SU-DHL-6 (cell line): ENCODE results near the gene STUB1.

Source experiments
- H2AFZ ChIP-seq: fragments of 200-600 bp; sonication (generic); 2 replicates; pipeline ENCODE4 v1.6.1; 2014; ENCODE audit warnings: low read depth, mild to moderate bottlenecking, moderate library complexity, mixed read lengths, antibody characterized with exemption, low read length; ENCODE audit not compliant: severe bottlenecking
- H3F3A ChIP-seq: fragments of 200-600 bp; shearing (Covaris generic); 2 replicates; pipeline ENCODE4 v1.6.0; 2016; ENCODE audit warnings: antibody characterized with exemption, mild to moderate bottlenecking; ENCODE audit not compliant: insufficient read depth
- H3K27ac ChIP-seq: fragments of 200-600 bp; sonication (generic); 2 replicates; pipeline ENCODE4 v1.5.1; 2016; ENCODE audit warnings: low read depth, mild to moderate bottlenecking, low read length, moderate library complexity, mixed read lengths
- H3K27me3 ChIP-seq: fragments of 200-600 bp; sonication (generic), shearing (Covaris generic); 2 replicates; pipeline ENCODE4 v1.6.0; 2014; ENCODE audit warnings: mild to moderate bottlenecking, low read length
- H3K36me3 ChIP-seq: fragments of 200-600 bp; sonication (generic); 2 replicates; pipeline ENCODE4 v1.6.1; 2014; ENCODE audit warnings: mild to moderate bottlenecking, low read length, mixed read lengths
- H3K4me2 ChIP-seq: fragments of 300-600, 200-600 bp; shearing (Covaris generic), sonication (generic); 2 replicates; pipeline ENCODE4 v1.6.0; 2014; ENCODE audit warnings: low read length, low read depth, mild to moderate bottlenecking; ENCODE audit not compliant: poor library complexity, severe bottlenecking
- H3K4me3 ChIP-seq: fragments of 200-600 bp; sonication (generic); 2 replicates; pipeline ENCODE4 v1.5.1; 2014; ENCODE audit warnings: antibody characterized with exemption, low read length, mild to moderate bottlenecking, mixed read lengths; ENCODE audit not compliant: insufficient read depth, poor library complexity, severe bottlenecking
- H3K79me2 ChIP-seq: fragments of 200-600 bp; sonication (generic); 2 replicates; pipeline ENCODE4 v1.6.1; 2014; ENCODE audit warnings: mild to moderate bottlenecking, low read length, moderate library complexity; ENCODE audit not compliant: insufficient read depth
- H3K9ac ChIP-seq: fragments of 200-600 bp; sonication (generic); 2 replicates; pipeline ENCODE4 v1.7.0; 2014; ENCODE audit warnings: mild to moderate bottlenecking, low read length
- H3K9me2 ChIP-seq: fragments of 200-600 bp; sonication (generic); replicated peaks from 2 replicates; pipeline ENCODE4 v1.6.1; 2014; ENCODE audit warnings: low read length; ENCODE audit not compliant: insufficient read depth
- H3K9me3 ChIP-seq: fragments of 200-600 bp; sonication (generic); 2 replicates; pipeline ENCODE4 v1.6.1; 2014; ENCODE audit warnings: low read length, mixed read lengths; ENCODE audit not compliant: insufficient read depth
- H4K20me1 ChIP-seq: fragments of 200-600 bp; sonication (generic); 2 replicates; pipeline ENCODE4 v1.6.1; 2014; ENCODE audit warnings: low read depth, mild to moderate bottlenecking, antibody characterized with exemption, low read length, moderate library complexity, mixed read lengths
- EZH2phosphoT487 ChIP-seq: fragments of 200-600 bp; sonication (generic), shearing (Covaris generic); conservative IDR thresholded peaks from 2 replicates; pipeline ENCODE4 v1.6.1; 2018; ENCODE audit warnings: mild to moderate bottlenecking, antibody characterized with exemption, low read length, moderate library complexity, mixed read lengths
- TF ChIP-seq, protein P1 (sequence below): fragments of 200-600 bp; sonication (generic); IDR thresholded peaks from one replicate; pipeline ENCODE4 v1.5.1; 2017; ENCODE audit warnings: antibody characterized with exemption, mild to moderate bottlenecking, low read length, moderate library complexity; ENCODE audit not compliant: insufficient read depth, poor library complexity, severe bottlenecking

STUB1 gene

GRCh38 chr16:676913-677312, 3.3 kb upstream of the STUB1 start:
- no peaks in the 10 kb centered on the region for H3K9me3 ChIP-seq
- H3K4me3 ChIP-seq: no peak overlapping the region
- H3K36me3 ChIP-seq: no peaks in the 10 kb centered on the region
- no peak for TF ChIP-seq EZH2phosphoT487
- TF ChIP-seq, protein P1, sequence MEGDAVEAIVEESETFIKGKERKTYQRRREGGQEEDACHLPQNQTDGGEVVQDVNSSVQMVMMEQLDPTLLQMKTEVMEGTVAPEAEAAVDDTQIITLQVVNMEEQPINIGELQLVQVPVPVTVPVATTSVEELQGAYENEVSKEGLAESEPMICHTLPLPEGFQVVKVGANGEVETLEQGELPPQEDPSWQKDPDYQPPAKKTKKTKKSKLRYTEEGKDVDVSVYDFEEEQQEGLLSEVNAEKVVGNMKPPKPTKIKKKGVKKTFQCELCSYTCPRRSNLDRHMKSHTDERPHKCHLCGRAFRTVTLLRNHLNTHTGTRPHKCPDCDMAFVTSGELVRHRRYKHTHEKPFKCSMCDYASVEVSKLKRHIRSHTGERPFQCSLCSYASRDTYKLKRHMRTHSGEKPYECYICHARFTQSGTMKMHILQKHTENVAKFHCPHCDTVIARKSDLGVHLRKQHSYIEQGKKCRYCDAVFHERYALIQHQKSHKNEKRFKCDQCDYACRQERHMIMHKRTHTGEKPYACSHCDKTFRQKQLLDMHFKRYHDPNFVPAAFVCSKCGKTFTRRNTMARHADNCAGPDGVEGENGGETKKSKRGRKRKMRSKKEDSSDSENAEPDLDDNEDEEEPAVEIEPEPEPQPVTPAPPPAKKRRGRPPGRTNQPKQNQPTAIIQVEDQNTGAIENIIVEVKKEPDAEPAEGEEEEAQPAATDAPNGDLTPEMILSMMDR: no peak
- H3K9me2 ChIP-seq: no peaks in the 10 kb centered on the region
- H2AFZ ChIP-seq: no peak overlapping the region
- H3K79me2 ChIP-seq: peaks cover 11% of the 10 kb centered on the region; the same call in 1 of the 2 replicates
- H3K27ac ChIP-seq: no peak overlapping the region
- H3F3A ChIP-seq: peaks cover 9% of the 10 kb centered on the region; the same call in 1 of the 2 replicates
- H3K27me3 ChIP-seq: no peaks in the 10 kb centered on the region
- no peaks in the 10 kb centered on the region for H4K20me1 ChIP-seq
- no peak overlapping the region for H3K4me2 ChIP-seq
- no peak overlapping the region for H3K9ac ChIP-seq

GRCh38 chr16:677316-678190, 2.7 kb upstream of the STUB1 start:
- Histone ChIP-seq H3K9me3 (no peaks in the 10 kb centered on the region), H3K9me2 (no peaks in the 10 kb centered on the region), H3K27ac (no peak overlapping the region), H3F3A (peaks cover 9% of the 10 kb centered on the region; the same call in 1 of the 2 replicates), H3K4me2 (no peak overlapping the region), H4K20me1 (no peaks in the 10 kb centered on the region), H2AFZ (no peak overlapping the region), H3K27me3 (no peaks in the 10 kb centered on the region), H3K79me2 (peaks cover 16% of the 10 kb centered on the region; the same call in 1 of the 2 replicates), H3K4me3 (no peak overlapping the region), H3K9ac (no peak overlapping the region), H3K36me3 (no peaks in the 10 kb centered on the region)
- no peak for TF ChIP-seq EZH2phosphoT487
- TF ChIP-seq, protein P1: no peak

GRCh38 chr16:678209-678857, 1.9 kb upstream of the STUB1 start:
- TF ChIP-seq EZH2phosphoT487: no peak
- TF ChIP-seq, protein P1: no peak
- Histone ChIP-seq H4K20me1 (no peaks in the 10 kb centered on the region), H3K4me2 (no peak overlapping the region), H3K4me3 (no peak overlapping the region), H3K36me3 (no peaks in the 10 kb centered on the region), H3K9me3 (no peaks in the 10 kb centered on the region), H3K79me2 (peaks cover 23% of the 10 kb centered on the region; the same call in 1 of the 2 replicates), H3K9ac (no peak overlapping the region), H3K9me2 (no peaks in the 10 kb centered on the region), H2AFZ (no peak overlapping the region), H3K27me3 (no peaks in the 10 kb centered on the region), H3K27ac (no peak overlapping the region), H3F3A (peaks cover 9% of the 10 kb centered on the region; the same call in 1 of the 2 replicates)
